RWPE1 (cell line): ENCODE measurements around the gene CDK1.
A peak's percentile ranks its signal among the peaks of the same experiment; 100 is the strongest.

Source experiments
- CTCF ChIA-PET: fragments of 350-600 bp; sonication (Branson Sonifier 250); formaldehyde crosslinking; extraction: SDS; loops from one replicate; lab custom pipeline; 2021; lab: Yijun Ruan, JAX
- POLR2A ChIA-PET: fragments of 400-600 bp; formaldehyde crosslinking; extraction: SDS; loops from one replicate; lab custom pipeline; 2020; ENCODE audit warnings: antibody characterized with exemption; ENCODE audit not compliant: low non-redundant PET; lab: Yijun Ruan, JAX
- DNase-seq: peaks from one replicate; pipeline ENCODE4 v3.0.0; 2012; ENCODE audit warnings: low spot score
- H3K27ac ChIP-seq: fragments of 450-650 bp; 2 replicates; pipeline ENCODE4 v1.5.1; 2017
- TF ChIP-seq, protein P1 (sequence below): fragments of 450-650 bp; conservative IDR thresholded peaks from 2 replicates; pipeline ENCODE4 v1.5.1; 2017; ENCODE audit warnings: low read depth, mild to moderate bottlenecking

CDK1 gene

DNA sequence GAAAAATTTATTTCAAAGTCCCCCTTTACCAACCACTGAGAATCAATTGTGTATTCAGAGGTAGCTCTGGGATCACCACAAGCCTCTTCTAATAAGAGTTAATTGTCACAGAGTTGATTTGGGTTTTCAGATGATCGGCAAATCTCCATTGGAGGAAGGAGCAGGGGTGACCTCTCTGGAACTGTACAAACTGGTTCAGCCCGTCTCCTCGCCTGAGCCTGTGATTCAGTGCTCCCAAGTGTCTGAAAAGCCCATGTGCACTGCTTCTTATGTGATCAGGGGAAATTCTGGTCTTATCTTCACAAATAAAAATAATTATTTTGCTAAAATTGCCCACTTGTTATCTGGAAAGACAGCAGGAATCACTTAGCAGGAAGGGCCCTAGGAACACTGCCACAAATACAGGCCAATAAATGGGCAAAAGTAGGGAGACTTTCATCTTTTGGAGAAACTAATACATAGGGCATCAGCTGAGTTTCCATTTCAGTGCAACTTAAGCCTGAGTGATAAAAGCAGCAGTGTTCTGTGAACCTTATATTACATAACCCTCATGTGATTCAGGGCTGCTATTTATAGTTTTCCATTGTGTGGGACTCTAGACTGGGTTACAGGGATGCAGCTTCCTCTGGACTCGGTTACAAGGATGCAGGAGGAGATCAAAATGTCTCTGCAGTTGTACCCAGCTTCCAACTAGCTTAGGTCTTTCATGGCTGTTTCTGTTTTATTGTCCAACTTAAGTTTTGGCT lies 32.3 kb downstream of the CDK1 start:
- no peak for DNase-seq
- TF ChIP-seq, protein P1, sequence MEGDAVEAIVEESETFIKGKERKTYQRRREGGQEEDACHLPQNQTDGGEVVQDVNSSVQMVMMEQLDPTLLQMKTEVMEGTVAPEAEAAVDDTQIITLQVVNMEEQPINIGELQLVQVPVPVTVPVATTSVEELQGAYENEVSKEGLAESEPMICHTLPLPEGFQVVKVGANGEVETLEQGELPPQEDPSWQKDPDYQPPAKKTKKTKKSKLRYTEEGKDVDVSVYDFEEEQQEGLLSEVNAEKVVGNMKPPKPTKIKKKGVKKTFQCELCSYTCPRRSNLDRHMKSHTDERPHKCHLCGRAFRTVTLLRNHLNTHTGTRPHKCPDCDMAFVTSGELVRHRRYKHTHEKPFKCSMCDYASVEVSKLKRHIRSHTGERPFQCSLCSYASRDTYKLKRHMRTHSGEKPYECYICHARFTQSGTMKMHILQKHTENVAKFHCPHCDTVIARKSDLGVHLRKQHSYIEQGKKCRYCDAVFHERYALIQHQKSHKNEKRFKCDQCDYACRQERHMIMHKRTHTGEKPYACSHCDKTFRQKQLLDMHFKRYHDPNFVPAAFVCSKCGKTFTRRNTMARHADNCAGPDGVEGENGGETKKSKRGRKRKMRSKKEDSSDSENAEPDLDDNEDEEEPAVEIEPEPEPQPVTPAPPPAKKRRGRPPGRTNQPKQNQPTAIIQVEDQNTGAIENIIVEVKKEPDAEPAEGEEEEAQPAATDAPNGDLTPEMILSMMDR, result no peak
- POLR2A ChIA-PET, result no interaction called here
- CTCF ChIA-PET, result no interaction called here
- H3K27ac ChIP-seq, result no peak overlapping the region

DNA sequence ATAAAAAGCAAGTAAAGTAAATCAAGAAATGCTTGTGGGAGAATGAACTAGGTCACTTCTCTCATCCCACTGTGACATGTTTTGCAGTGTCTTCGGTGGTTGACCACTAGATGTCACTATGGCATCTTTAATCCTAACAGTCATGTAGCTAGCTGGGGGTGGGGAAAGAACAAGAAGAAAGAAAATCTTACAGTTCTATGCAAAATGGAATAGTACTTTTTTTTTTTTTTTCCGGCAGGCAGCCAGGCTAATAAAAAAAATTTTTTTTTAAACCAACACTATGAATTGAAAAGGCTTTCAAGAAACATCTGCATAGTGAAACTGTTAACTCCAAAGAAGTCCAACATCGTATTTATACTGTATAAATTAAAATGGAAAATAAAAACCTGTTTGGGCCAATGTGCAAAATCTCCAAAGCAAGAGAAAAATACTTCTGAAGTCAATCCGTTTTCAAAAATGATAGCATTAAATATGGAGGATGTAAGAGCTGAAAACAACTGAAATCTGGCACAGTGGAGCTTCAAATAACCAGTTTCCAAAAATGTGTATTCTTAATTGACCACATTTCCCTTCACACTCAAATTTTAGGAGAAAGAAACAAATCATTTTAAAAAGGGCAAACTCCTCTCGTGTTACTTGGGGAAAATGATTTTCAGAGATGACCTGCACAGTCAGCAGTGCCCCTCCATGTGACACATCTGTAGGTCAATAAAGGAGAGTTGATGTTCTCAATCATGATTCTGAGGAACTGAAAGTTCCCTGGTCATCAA lies 38.5 kb downstream of the CDK1 start:
- ChIA-PET POLR2A (no interaction called here), CTCF (interaction anchor here (0.6 to 1.0 kb wide), 2 partner anchors 45 to 196 kb away, joined by 3 read pairs; no protein-coding TSS in a partner anchor)
- TF ChIP-seq, protein P1, result peak; percentile 81
- H3K27ac ChIP-seq, result no peak overlapping the region
- DNase-seq, result peak; percentile 85

DNA sequence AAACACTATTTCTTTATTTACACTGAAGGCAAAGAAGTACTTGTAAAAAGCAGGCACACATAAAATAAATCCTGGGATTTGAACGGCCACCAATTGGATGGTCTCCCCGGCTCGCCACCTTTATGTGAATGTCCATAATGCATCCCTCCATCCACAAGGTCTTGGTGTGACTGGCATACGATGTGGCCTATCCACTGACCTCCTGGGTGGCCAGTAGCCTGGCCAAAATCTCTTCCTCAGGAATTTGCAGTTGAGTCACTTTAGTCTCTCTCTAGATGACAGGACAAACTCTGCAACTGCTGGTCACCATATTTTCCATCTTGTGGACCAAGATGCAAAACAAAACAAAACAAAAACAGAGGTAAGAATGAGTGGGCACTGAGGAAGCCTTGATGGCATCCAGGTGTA lies 39.1 kb downstream of the CDK1 start:
- no peak overlapping the region for H3K27ac ChIP-seq

DNA sequence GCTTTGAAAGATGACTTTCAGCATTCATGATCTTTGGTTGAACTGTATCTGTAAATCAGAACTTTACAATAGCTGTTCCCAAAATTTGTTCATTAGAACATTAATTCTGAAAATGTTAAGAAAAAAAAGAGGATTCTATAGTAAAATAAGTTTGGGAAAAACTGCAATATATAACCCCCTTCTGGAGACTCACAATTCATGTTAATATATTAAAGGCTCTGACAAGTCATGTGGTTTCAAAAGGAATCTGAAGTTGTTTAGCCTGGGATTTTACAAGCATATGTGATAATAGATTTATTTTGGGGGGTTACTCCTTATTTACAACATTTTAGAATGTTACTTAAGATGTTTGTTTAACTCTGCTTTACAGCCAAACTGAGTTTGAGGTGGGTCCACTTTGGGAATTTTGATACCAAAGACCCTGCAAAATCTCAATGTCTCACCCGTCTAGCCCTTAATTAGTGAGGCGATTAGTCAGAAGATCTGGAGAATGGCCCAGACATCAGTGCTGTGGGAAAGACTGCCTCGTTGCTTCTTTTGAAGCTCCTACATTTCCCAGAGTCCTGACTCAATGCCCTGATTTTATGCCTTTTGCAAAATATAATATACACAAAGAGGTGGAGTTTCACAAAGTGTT lies 40.0 kb downstream of the CDK1 start:
- TF ChIP-seq, protein P1, result no peak
- CTCF ChIA-PET, result no interaction called here
- no peak for DNase-seq
- H3K27ac ChIP-seq, result no peak overlapping the region
- POLR2A ChIA-PET, result no interaction called here

More for the DNA sequence above, 39.1 kb downstream of the CDK1 start:
- no peak for DNase-seq
- CTCF ChIA-PET, result interaction anchor here (1.0 kb wide), 1 partner anchor 196 kb away, joined by 3 read pairs; no protein-coding TSS in a partner anchor
- POLR2A ChIA-PET, result no interaction called here
- TF ChIP-seq, protein P1, result no peak

DNA sequence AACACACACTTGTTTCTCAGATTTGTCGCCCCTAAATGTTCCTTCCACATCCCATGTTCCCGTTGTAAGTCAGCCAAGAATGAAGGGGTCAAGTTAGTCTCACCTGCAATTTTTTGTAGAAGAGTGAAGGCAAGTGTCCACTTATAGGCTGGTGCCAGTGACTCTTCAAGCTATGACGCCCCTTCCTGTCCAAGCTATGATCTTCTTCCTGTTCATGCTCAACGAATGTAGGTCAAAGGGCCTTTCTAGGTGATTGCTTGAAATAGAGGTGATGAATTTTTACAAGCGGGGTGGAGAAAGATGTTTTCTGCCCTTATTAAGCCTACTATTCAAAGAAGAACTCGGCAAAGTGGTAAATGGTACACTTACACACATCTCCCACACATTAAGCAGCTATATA lies 41.0 kb downstream of the CDK1 start:
- no peak overlapping the region for H3K27ac ChIP-seq
- DNase-seq, result no peak
- POLR2A ChIA-PET, result no interaction called here
- CTCF ChIA-PET, result interaction anchor here (0.6 kb wide), 1 partner anchor 442 kb away, joined by 3 read pairs; no protein-coding TSS in a partner anchor
- TF ChIP-seq, protein P1, result no peak

DNA sequence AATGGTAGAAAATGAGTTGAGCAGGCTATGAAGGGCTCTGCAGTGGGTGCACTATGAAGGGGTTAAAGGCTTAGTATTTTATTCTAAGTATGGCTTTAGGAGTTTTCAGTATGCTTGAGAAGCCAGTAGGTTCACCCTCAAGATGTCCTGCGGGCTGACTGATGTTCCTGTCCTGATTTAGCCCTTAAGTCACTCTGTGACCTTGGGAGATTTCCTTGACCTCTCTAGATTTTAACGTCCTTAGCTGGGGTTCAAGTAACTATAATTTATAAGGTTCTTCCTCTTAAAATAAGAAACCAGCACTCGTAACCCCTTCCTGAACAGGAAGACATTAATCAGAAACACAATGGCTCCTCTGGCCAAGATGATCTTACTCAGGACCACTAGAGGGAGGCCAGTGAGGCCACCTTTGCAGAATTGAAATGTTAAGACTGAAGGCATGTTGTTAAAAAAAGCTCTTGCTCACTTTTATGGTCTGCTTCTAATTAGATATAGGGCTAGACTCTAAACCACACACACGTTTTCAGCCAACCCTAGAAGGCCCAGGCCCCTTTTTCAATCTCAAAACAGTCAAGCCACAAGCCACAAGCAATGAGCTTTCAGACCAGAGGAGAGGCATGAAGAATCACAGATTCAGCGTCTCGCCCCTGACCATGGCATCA lies 41.9 kb downstream of the CDK1 start:
- CTCF ChIA-PET, result no interaction called here
- TF ChIP-seq, protein P1, result no peak
- no peak overlapping the region for H3K27ac ChIP-seq
- POLR2A ChIA-PET, result no interaction called here
- DNase-seq, result no peak
